HepG2 (cell line): ENCODE results near the gene AGXT. TPM values are rescaled to one million over a fixed set of nuclear protein-coding genes. Genes with fewer than 3 reads are reported as not detected.

Experiments
- ATAC-seq: fragments of 200-7000 bp; cut with Tn5 transposase; 3 replicates; pipeline ENCODE4 v1.9.1; 2020; ENCODE audit warnings: mild to moderate bottlenecking, moderate library complexity
- BruUV-seq: library from RNA; stranded (reverse); fragments of 400-500 nt; replicated peaks from 2 replicates; lab custom pipeline; 2021; lab: Mats Ljungman, UMichigan
- CTCF ChIA-PET: fragments of 300-600 bp; formaldehyde crosslinking; extraction: SDS; loops from one replicate; lab custom pipeline; 2021; ENCODE audit warnings: low total read pairs, inconsistent platforms, low intra/inter-chr PET ratio; lab: Yijun Ruan, JAX
- POLR2A ChIA-PET: fragments of 350-600 bp; sonication (Branson Sonifier 250); formaldehyde crosslinking; loops from one replicate; lab custom pipeline; 2020; ENCODE audit warnings: antibody characterized with exemption, inconsistent platforms; lab: Yijun Ruan, JAX
- DNase-seq: peaks from one replicate; pipeline ENCODE4 v3.0.0-alpha.2; 2015; ENCODE audit warnings: low spot score
- FAIRE-seq: peaks from 3 replicates; lab custom pipeline; 2011; peaks lifted over from hg19 to GRCh38; lab: Jason Lieb, UNC
- H2AFZ ChIP-seq: one replicate; pipeline ENCODE4 v1.6.1; 2011; ENCODE audit warnings: low read length, inconsistent platforms
- H3K27ac ChIP-seq: fragments of 300-600 bp; 3 replicates; pipeline ENCODE4 v1.8.0; 2011; ENCODE audit warnings: mixed run types, mild to moderate bottlenecking, mixed read lengths, low read length, inconsistent platforms; ENCODE audit not compliant: insufficient read depth; ENCODE audit errors: extremely low read length
- H3K27me3 ChIP-seq, 2 experiments: fragments of 200-600 bp in 1 of 2; 2 replicates in 1 of 2; 3 replicates in 1 of 2; pipeline versions ENCODE4 v1.6.0 to v1.8.0; 2011; ENCODE audit warnings: low read length in 2 of 2, mild to moderate bottlenecking in 2 of 2, moderate library complexity in 2 of 2, inconsistent platforms in 1 of 2; ENCODE audit not compliant: insufficient read depth in 2 of 2, control insufficient read depth in 1 of 2
- H3K36me3 ChIP-seq, 2 experiments: fragments of 200-600 bp in 1 of 2; replicated peaks in 1 of 2; 2 replicates in 1 of 2; 3 replicates in 1 of 2; pipeline versions ENCODE4 v1.5.1 to v1.8.0; 2011; ENCODE audit warnings: low read length in 2 of 2, inconsistent platforms in 1 of 2; ENCODE audit not compliant: insufficient read depth in 2 of 2, control insufficient read depth in 1 of 2
- H3K4me1 ChIP-seq: 2 replicates; pipeline ENCODE4 v1.5.1; 2012; ENCODE audit warnings: low read length, inconsistent platforms; ENCODE audit not compliant: insufficient read depth
- H3K4me2 ChIP-seq: 2 replicates; pipeline ENCODE4 v1.6.0; 2011; ENCODE audit warnings: low read depth, low read length, inconsistent platforms
- H3K4me3 ChIP-seq, 3 experiments: fragments of 200-600 bp in 1 of 3; sonication (generic), shearing (Covaris generic) in 1 of 3; replicated peaks in 1 of 3; 2 replicates each; pipeline ENCODE4 v1.5.1; 2011 to 2016; ENCODE audit warnings: low read length in 3 of 3, inconsistent platforms in 2 of 3, low read depth in 2 of 3, mild to moderate bottlenecking in 2 of 3, control low read depth in 1 of 3, mixed read lengths in 1 of 3; ENCODE audit not compliant: insufficient read depth in 1 of 3
- H3K79me2 ChIP-seq: one replicate; pipeline ENCODE4 v1.6.1; 2011; ENCODE audit warnings: low read length, inconsistent platforms; ENCODE audit not compliant: insufficient read depth
- H3K9ac ChIP-seq: 2 replicates; pipeline ENCODE4 v1.6.0; 2011; ENCODE audit warnings: mild to moderate bottlenecking, low read depth, low read length, inconsistent platforms; ENCODE audit not compliant: insufficient read depth
- H3K9me3 ChIP-seq: 2 replicates; pipeline ENCODE4 v1.5.1; 2012; ENCODE audit warnings: mild to moderate bottlenecking, low read length
- H4K20me1 ChIP-seq: 2 replicates; pipeline ENCODE4 v1.6.0; 2011; ENCODE audit warnings: inconsistent platforms, mild to moderate bottlenecking, low read length, moderate library complexity; ENCODE audit not compliant: insufficient read depth
- HNRNPL ChIP-seq: fragments of 200-400 bp; formaldehyde crosslinking; IDR thresholded peaks from 2 replicates; pipeline ENCODE4 v1.6.1; 2017; ENCODE audit warnings: mild to moderate bottlenecking, low read depth, low read length
- HOXA5 ChIP-seq: sonication (generic); formaldehyde crosslinking; IDR thresholded peaks from 2 replicates; pipeline ENCODE4 v1.4.0; 2020; ENCODE audit warnings: missing genetic modification reagents
- IRX3 ChIP-seq: sonication (generic); formaldehyde crosslinking; IDR thresholded peaks from 2 replicates; pipeline ENCODE4 v1.8.1; 2023; ENCODE audit warnings: mild to moderate bottlenecking, low read depth, missing genetic modification reagents, borderline replicate concordance
- SRSF9 ChIP-seq: fragments of 200-400 bp; formaldehyde crosslinking; IDR thresholded peaks from 2 replicates; pipeline ENCODE4 v1.6.1; 2018; ENCODE audit warnings: borderline replicate concordance, mild to moderate bottlenecking, low read depth, low read length; ENCODE audit not compliant: insufficient read depth, poor library complexity, severe bottlenecking
- XRCC5 ChIP-seq: fragments of 200-400 bp; formaldehyde crosslinking; optimal IDR thresholded peaks from 2 replicates; pipeline ENCODE3; 2017; ENCODE audit warnings: mild to moderate bottlenecking, low read length
- ZNF138 ChIP-seq: sonication (generic); formaldehyde crosslinking; IDR thresholded peaks from 2 replicates; pipeline ENCODE4 v1.5.0; 2020; ENCODE audit warnings: mild to moderate bottlenecking, low read depth, missing genetic modification reagents
- ZNF468 ChIP-seq: sonication (generic); formaldehyde crosslinking; IDR thresholded peaks from 2 replicates; pipeline ENCODE4 v1.8.0; 2022; ENCODE audit warnings: mild to moderate bottlenecking, moderate library complexity, missing genetic modification reagents
- ZNF614 ChIP-seq: IDR thresholded peaks from 2 replicates; pipeline ENCODE4 v1.6.1; 2018; ENCODE audit warnings: missing biosample characterization, missing genetic modification reagents, inconsistent platforms, borderline replicate concordance
- ZNF768 ChIP-seq: sonication (generic); formaldehyde crosslinking; IDR thresholded peaks from 2 replicates; pipeline ENCODE4 v1.4.0; 2020; ENCODE audit warnings: missing genetic modification reagents
- ZNF788 ChIP-seq: sonication (generic); formaldehyde crosslinking; IDR thresholded peaks from 2 replicates; pipeline ENCODE4 v1.5.0; 2020; ENCODE audit warnings: mild to moderate bottlenecking, missing genetic modification reagents, borderline replicate concordance
- ZNF800 ChIP-seq: sonication (generic); formaldehyde crosslinking; IDR thresholded peaks from 2 replicates; pipeline ENCODE4 v1.4.0; 2020; ENCODE audit warnings: missing genetic modification reagents
- WGBS: methylation state at CpG from one replicate; pipeline ENCODE4 v1.1.6; 2017; ENCODE audit warnings: low lambda C conversion rate; 5-methylcytosine and 5-hydroxymethylcytosine counted together
- in situ Hi-C: cut with HindIII; loops from 2 replicates; pipeline ENCODE4 v1.10.0; 2017; ENCODE audit warnings: low pct_unique_long_range_greater_than_20kb; ENCODE audit not compliant: extremely low pct_ligation_motif_present
- intact Hi-C: fragments of 100-400 bp; cut with micrococcal nuclease; formaldehyde crosslinking; loops from one replicate; pipeline ENCODE4 v1.10.0; 2022; ENCODE audit not compliant: unreplicated experiment
- polyA plus RNA-seq, 8 experiments: library from polyadenylated mRNA; depleted of rRNA in 3 of 8; stranded (reverse) in 7 of 8; unstranded in 1 of 8; fragments of >200 nt; fragmentation: Illumina TruSeq in 4 of 8; extraction: Trizol in 4 of 8; gene quantifications; 2 replicates each; pipeline versions ENCODE4 v1.2.1 to v1.2.3, GENCODE V29; 2011 to 2016; ENCODE audit warnings: low read depth in 4 of 8, missing spikeins in 1 of 8, mixed read lengths in 1 of 8; ENCODE audit not compliant: insufficient read depth in 1 of 8
- total RNA-seq, 5 experiments: library from RNA; depleted of rRNA; stranded (reverse); fragments of >200 nt; fragmentation: Illumina TruSeq; extraction: Trizol; gene quantifications; 2 replicates each; pipeline ENCODE4 v1.2.3, GENCODE V29; 2016; ENCODE audit warnings: low read depth in 1 of 5
- TF ChIP-seq, protein P1 (sequence below): sonication (generic); formaldehyde crosslinking; IDR thresholded peaks from 2 replicates; pipeline ENCODE4 v1.8.0; 2022; ENCODE audit warnings: mild to moderate bottlenecking, missing genetic modification reagents, moderate library complexity

The AGXT gene
- total and polyA plus RNA-seq, 2 of the 13 experiments (the other 11 are each of a cell fraction or from before 2014, with no cell fraction given): 41.9 to 96.1 TPM

DNA sequence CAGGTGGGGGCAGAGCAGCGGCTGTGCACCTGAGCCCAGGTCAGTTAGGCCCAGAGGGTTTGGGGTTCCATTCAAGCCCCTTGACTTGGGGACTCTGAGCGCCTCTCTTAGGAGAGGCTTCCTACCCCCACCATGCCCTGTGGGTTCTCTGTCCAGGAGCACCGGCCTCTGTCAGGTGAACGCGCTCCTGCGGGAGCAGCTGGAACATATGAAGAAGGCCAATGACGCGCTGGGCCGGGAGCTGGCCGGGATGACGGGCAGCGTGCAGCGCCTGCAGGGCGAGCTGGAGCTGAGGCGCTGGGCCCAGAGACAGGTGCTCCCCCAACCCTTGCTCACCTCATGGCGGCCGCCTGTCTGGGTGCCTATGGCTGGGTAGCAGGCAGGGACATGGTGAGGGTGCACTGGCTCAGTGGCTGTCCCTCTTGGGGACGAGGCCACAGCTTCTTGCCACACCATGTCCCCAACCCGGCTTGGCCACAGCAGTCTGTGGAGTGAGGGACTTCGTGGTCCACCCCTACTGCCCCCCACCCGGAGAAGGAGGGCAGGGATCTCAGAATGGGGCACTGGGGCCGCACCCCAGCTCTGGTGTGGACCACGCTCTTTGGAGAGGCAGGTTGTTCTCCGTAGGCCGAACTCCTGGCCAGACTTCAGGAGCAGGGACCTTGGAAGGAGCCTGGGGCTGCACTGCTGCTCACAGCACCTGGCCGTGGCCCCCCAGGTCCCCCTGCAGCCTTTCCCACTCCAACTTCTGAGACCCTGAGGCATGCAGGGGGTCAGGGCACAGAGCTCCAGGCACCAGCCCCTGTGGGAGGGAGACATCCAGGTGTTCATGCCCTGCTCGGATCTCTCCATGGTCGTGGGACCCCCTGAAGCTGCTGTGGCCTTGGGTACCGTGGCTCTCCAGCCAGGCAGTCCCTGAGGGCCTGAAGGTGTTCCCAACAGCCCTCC lies 57.2 kb downstream of the AGXT start:
- Histone ChIP-seq H3K36me3 (no peaks in the 10 kb centered on the region), H3K4me1 (peaks cover 10% of the 10 kb centered on the region; the same call in 1 of the 2 replicates), H2AFZ (no peak overlapping the region), H3K4me2 (no peak overlapping the region), H3K4me3 (no peak overlapping the region), H3K27me3 (peaks cover 19 to 76% of the 10 kb centered on the region in 2 experiments), H3K9ac (no peak overlapping the region), H3K27ac (no peak overlapping the region), H3K9me3 (no peaks in the 10 kb centered on the region), H4K20me1 (no peaks in the 10 kb centered on the region), H3K79me2 (no peaks in the 10 kb centered on the region)
- WGBS: 70% methylated on average over 9 of the region's 29 CpGs
- in situ Hi-C loops: no loop called here
- no peak for FAIRE-seq
- ChIA-PET POLR2A (no interaction called here), CTCF (no interaction called here)
- BruUV-seq: no TSS peak
- no peak for TF ChIP-seq SRSF9
- no peak for TF ChIP-seq ZNF788 (CRISPR knock-in tag)
- 0 out of 2 replicates have a peak, but pooled peaks have one; percentile 9 for TF ChIP-seq HNRNPL
- no peak for TF ChIP-seq ZNF614
- TF ChIP-seq IRX3 (CRISPR knock-in tag): no peak
- TF ChIP-seq ZNF138 (CRISPR knock-in tag): no peak
- TF ChIP-seq XRCC5: peak; percentile 26
- TF ChIP-seq ZNF768 (CRISPR knock-in tag): 0 out of 2 replicates have a peak, but pooled peaks have one; percentile 9
- no peak for TF ChIP-seq ZNF468 (CRISPR knock-in tag)
- peak; percentile 24; the same call in 1 of the 2 replicates for TF ChIP-seq ZNF800 (CRISPR knock-in tag)
- no peak for TF ChIP-seq HOXA5 (CRISPR knock-in tag)
- TF ChIP-seq, protein P1, sequence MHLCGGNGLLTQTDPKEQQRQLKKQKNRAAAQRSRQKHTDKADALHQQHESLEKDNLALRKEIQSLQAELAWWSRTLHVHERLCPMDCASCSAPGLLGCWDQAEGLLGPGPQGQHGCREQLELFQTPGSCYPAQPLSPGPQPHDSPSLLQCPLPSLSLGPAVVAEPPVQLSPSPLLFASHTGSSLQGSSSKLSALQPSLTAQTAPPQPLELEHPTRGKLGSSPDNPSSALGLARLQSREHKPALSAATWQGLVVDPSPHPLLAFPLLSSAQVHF: no peak
- DNase-seq: no peak
- intact Hi-C loops: no loop called here
- ATAC-seq: peak; percentile 43
